GM12878 (cell line): Measurements from ENCODE around the gene ADAMTSL2.

Source experiments
- ASH2L ChIP-seq: fragments of 300-600, 200-600 bp; sonication (generic); IDR thresholded peaks from 2 replicates; pipeline ENCODE4 v1.6.1; 2017; ENCODE audit warnings: low read depth, mild to moderate bottlenecking, borderline replicate concordance
- CEBPB ChIP-seq, 2 experiments: fragments of 150-350 bp in 1 of 2; IDR thresholded peaks; 2 replicates each; pipeline ENCODE4 v1.6.1; 2012 to 2014; ENCODE audit warnings: low read depth in 2 of 2, low read length in 2 of 2, borderline replicate concordance in 1 of 2, inconsistent platforms in 1 of 2
- KDM1A ChIP-seq: fragments of 200-600 bp; sonication (generic); IDR thresholded peaks from 2 replicates; pipeline ENCODE4 v1.6.1; 2016; ENCODE audit warnings: borderline replicate concordance
- POLR2A ChIP-seq: IDR thresholded peaks from 2 replicates; pipeline ENCODE4 v1.6.1; 2011; ENCODE audit warnings: low read depth, mild to moderate bottlenecking, low read length
- POLR2AphosphoS2 ChIP-seq: IDR thresholded peaks from 2 replicates; pipeline ENCODE4 v1.6.1; 2011; ENCODE audit warnings: low read depth, mild to moderate bottlenecking, low read length, improper control_type of control experiment, moderate library complexity
- RAD21 ChIP-seq: IDR thresholded peaks from 2 replicates; pipeline ENCODE4 v1.6.1; 2011; ENCODE audit warnings: mild to moderate bottlenecking, low read depth, low read length, moderate library complexity; ENCODE audit not compliant: insufficient read depth
- SRF ChIP-seq, 2 experiments: IDR thresholded peaks; 2 replicates each; pipeline ENCODE4 v1.6.1; 2011; ENCODE audit warnings: low read depth in 2 of 2, low read length in 2 of 2, mild to moderate bottlenecking in 1 of 2, moderate library complexity in 1 of 2
- SUPT20H ChIP-seq: IDR thresholded peaks from 2 replicates; pipeline ENCODE4 v1.6.1; 2011; ENCODE audit warnings: low read depth, mild to moderate bottlenecking, low read length, moderate library complexity, borderline replicate concordance; ENCODE audit not compliant: control insufficient read depth
- ZNF274 ChIP-seq: IDR thresholded peaks from one replicate; pipeline ENCODE4 v1.8.0; 2011; ENCODE audit not compliant: insufficient read length, insufficient read depth
- ZZZ3 ChIP-seq: IDR thresholded peaks from 2 replicates; pipeline ENCODE4 v1.6.1; 2011; ENCODE audit warnings: low read depth; ENCODE audit not compliant: control insufficient read depth, insufficient read length
- TF ChIP-seq, protein P1 (sequence below), 3 experiments: IDR thresholded peaks in 2 of 3; conservative IDR thresholded peaks in 1 of 3; 2 replicates each; pipeline ENCODE4 v1.5.1; 2011; ENCODE audit warnings: low read depth in 3 of 3, low read length in 3 of 3, mild to moderate bottlenecking in 3 of 3, control low read depth in 2 of 3, moderate library complexity in 2 of 3, inconsistent platforms in 1 of 3, mixed read lengths in 1 of 3; ENCODE audit not compliant: control insufficient read depth in 2 of 3, insufficient read depth in 1 of 3; ENCODE audit errors: extremely low read depth in 1 of 3
- TF ChIP-seq, protein P2 (sequence below): IDR thresholded peaks from 2 replicates; pipeline ENCODE4 v1.6.1; 2011; ENCODE audit warnings: borderline replicate concordance, low read depth, mild to moderate bottlenecking, moderate library complexity, mixed read lengths, low read length; ENCODE audit not compliant: insufficient read depth; ENCODE audit errors: extremely low read length
- TF ChIP-seq, protein P3 (sequence below): IDR thresholded peaks from 2 replicates; pipeline ENCODE4 v1.6.1; 2012; ENCODE audit warnings: low read length, inconsistent platforms
- TF ChIP-seq, protein P4 (sequence below): fragments of 450-650 bp; IDR thresholded peaks from 2 replicates; pipeline ENCODE4 v1.6.1; 2018; ENCODE audit warnings: borderline replicate concordance, mild to moderate bottlenecking; ENCODE audit not compliant: partially characterized antibody

DNA sequence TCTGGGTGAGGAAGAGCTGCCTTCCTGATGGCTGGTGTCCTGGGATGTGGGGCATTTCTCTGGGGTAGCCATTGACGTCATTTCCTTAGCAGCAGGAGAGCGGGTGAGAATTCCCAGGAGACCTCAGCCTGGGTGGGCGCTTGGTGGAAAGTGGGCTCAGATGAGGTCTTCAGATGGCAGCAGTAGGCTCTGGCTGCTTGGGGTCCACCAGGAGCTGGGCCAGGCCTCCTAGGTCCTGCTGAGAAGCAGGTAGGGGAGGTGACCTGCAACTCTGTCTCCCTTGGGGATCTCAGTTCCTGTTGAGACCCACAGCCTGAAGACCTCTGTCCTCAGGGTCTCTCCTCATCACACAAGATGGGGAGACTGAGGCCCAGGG lies 43.2 kb downstream of the ADAMTSL2 start:
- no peak for TF ChIP-seq SUPT20H
- TF ChIP-seq, protein P1, sequence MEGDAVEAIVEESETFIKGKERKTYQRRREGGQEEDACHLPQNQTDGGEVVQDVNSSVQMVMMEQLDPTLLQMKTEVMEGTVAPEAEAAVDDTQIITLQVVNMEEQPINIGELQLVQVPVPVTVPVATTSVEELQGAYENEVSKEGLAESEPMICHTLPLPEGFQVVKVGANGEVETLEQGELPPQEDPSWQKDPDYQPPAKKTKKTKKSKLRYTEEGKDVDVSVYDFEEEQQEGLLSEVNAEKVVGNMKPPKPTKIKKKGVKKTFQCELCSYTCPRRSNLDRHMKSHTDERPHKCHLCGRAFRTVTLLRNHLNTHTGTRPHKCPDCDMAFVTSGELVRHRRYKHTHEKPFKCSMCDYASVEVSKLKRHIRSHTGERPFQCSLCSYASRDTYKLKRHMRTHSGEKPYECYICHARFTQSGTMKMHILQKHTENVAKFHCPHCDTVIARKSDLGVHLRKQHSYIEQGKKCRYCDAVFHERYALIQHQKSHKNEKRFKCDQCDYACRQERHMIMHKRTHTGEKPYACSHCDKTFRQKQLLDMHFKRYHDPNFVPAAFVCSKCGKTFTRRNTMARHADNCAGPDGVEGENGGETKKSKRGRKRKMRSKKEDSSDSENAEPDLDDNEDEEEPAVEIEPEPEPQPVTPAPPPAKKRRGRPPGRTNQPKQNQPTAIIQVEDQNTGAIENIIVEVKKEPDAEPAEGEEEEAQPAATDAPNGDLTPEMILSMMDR (IDR thresholded peaks at IDR 0.05 in 2 of 3, conservative IDR thresholded peaks at IDR 0.05 in 1 of 3; ENCODE audit: control insufficient read depth in 2 of 3, extremely low read depth in 1 of 3, insufficient read depth in 1 of 3, low read depth in 3 of 3, low read length in 3 of 3), result no peak
- no peak for TF ChIP-seq POLR2AphosphoS2
- no peak for TF ChIP-seq RAD21
- TF ChIP-seq POLR2A, result no peak
- TF ChIP-seq, protein P2, sequence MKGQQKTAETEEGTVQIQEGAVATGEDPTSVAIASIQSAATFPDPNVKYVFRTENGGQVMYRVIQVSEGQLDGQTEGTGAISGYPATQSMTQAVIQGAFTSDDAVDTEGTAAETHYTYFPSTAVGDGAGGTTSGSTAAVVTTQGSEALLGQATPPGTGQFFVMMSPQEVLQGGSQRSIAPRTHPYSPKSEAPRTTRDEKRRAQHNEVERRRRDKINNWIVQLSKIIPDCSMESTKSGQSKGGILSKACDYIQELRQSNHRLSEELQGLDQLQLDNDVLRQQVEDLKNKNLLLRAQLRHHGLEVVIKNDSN, result no peak
- TF ChIP-seq ZNF274, result no peak
- TF ChIP-seq KDM1A, result no peak
- no peak for TF ChIP-seq SRF (IDR thresholded peaks at IDR 0.05; ENCODE audit: low read depth in 2 of 2, low read length in 2 of 2)
- TF ChIP-seq CEBPB (IDR thresholded peaks at IDR 0.05; ENCODE audit: borderline replicate concordance in 1 of 2, low read depth in 2 of 2, low read length in 2 of 2), result no peak
- TF ChIP-seq ASH2L, result no peak
- TF ChIP-seq, protein P3, sequence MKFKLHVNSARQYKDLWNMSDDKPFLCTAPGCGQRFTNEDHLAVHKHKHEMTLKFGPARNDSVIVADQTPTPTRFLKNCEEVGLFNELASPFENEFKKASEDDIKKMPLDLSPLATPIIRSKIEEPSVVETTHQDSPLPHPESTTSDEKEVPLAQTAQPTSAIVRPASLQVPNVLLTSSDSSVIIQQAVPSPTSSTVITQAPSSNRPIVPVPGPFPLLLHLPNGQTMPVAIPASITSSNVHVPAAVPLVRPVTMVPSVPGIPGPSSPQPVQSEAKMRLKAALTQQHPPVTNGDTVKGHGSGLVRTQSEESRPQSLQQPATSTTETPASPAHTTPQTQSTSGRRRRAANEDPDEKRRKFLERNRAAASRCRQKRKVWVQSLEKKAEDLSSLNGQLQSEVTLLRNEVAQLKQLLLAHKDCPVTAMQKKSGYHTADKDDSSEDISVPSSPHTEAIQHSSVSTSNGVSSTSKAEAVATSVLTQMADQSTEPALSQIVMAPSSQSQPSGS, result no peak
- TF ChIP-seq, protein P4, sequence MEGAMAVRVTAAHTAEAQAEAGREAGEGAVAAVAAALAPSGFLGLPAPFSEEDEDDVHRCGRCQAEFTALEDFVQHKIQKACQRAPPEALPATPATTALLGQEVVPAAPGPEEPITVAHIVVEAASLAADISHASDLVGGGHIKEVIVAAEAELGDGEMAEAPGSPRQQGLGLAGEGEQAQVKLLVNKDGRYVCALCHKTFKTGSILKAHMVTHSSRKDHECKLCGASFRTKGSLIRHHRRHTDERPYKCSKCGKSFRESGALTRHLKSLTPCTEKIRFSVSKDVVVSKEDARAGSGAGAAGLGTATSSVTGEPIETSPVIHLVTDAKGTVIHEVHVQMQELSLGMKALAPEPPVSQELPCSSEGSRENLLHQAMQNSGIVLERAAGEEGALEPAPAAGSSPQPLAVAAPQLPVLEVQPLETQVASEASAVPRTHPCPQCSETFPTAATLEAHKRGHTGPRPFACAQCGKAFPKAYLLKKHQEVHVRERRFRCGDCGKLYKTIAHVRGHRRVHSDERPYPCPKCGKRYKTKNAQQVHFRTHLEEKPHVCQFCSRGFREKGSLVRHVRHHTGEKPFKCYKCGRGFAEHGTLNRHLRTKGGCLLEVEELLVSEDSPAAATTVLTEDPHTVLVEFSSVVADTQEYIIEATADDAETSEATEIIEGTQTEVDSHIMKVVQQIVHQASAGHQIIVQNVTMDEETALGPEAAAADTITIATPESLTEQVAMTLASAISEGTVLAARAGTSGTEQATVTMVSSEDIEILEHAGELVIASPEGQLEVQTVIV, result no peak
- TF ChIP-seq ZZZ3, result no peak
